Fibroblast of the aortic adventitia (primary cell): ENCODE results near the gene TBXAS1. TPM values are rescaled to one million over a fixed set of nuclear protein-coding genes. Genes with fewer than 3 reads are reported as not detected.

ENCODE experiments used
- DNase-seq: peaks from one replicate; pipeline ENCODE4 v3.0.0-alpha.2; 2010; ENCODE audit warnings: low read depth
- H3K4me3 ChIP-seq: 2 replicates; pipeline ENCODE4 v1.5.1; 2011; ENCODE audit warnings: low read depth, mild to moderate bottlenecking, control low read depth, low read length, moderate library complexity
- total RNA-seq: library from RNA; depleted of rRNA; stranded (reverse); fragments of >200 nt; gene quantifications from 2 replicates; pipeline ENCODE4 v1.2.3, GENCODE V29; 2012; ENCODE audit warnings: low replicate concordance
- TF ChIP-seq, protein P1 (sequence below): IDR thresholded peaks from 2 replicates; pipeline ENCODE4 v1.5.1; 2011; ENCODE audit warnings: mild to moderate bottlenecking, low read length, control low read depth, inconsistent platforms; ENCODE audit not compliant: insufficient read depth

The TBXAS1 gene
- total RNA-seq, 1 donor: 2.4 TPM

DNA sequence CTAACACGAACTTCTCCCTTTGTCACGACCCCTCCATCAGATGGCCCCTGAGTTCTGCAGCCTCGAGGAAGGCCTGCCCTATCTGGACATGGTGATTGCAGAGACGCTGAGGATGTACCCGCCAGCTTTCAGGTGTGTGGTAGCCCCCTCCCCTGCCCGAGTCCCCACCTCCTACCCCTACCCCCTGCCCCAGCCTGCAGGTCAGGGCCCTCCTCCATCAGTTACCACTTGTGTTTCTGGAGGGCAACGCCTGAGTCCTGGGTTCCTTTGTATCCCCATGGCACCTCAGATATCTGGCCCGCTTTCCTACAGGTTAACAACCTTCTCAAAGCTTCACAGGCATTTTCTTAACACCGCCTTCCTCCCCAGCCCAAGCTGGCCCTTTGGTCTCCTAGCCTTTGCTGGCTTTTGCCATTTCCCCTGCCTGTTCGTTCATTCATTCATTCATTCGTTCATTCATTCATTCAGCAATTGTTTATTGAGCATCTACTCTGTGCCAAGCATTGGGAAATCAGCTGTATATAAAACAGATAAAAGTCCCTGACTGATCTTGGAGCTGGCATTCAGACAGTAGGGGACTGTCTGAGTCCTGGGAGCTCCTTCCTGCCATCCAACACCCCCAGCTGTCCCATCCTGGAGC is 178.1 kb downstream of the TBXAS1 start:
- TF ChIP-seq, protein P1, sequence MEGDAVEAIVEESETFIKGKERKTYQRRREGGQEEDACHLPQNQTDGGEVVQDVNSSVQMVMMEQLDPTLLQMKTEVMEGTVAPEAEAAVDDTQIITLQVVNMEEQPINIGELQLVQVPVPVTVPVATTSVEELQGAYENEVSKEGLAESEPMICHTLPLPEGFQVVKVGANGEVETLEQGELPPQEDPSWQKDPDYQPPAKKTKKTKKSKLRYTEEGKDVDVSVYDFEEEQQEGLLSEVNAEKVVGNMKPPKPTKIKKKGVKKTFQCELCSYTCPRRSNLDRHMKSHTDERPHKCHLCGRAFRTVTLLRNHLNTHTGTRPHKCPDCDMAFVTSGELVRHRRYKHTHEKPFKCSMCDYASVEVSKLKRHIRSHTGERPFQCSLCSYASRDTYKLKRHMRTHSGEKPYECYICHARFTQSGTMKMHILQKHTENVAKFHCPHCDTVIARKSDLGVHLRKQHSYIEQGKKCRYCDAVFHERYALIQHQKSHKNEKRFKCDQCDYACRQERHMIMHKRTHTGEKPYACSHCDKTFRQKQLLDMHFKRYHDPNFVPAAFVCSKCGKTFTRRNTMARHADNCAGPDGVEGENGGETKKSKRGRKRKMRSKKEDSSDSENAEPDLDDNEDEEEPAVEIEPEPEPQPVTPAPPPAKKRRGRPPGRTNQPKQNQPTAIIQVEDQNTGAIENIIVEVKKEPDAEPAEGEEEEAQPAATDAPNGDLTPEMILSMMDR: no peak
- DNase-seq: no peak

DNA sequence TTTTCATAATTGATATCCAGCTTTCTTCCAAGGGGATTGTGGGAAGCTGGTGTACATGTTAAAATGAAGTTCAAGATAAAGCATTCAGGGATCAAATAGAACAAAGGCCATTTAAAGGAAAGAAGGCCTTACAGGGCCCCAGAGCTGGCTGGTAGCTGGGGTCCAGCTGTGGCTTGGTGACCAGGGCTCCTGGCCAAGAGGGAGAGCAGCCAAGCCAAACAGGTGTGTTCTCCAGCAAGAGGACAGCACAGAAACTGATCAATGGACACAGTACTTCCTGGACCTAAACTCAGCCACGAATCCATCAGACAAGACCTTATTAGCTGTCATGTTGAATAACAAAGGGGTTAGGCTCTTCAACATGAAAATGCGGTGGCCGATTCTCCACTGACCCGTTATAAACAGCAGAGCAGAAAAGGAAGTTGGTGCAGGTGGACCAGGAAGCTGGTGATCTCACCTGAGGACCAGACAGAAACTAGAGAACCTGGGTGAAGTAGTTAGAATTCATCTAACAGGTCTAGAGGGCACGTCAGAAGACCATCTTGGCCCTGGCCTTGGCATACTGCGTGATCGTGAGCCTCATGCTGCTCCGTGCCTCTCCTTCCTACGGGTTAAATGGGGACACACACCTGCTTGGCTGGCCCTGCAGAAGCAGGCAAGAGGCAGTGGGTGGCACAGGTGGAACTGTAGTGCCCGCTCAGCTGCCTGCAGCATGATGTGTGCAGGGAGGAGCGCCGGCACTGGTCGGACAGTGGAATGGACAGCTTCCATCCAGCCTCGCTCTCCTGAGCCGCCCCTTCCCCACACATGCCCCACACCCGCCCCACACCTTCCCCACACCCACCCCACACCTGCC is 179.9 kb downstream of the TBXAS1 start:
- TF ChIP-seq, protein P1: no peak
- no peak overlapping the region for H3K4me3 ChIP-seq
- no peak for DNase-seq

More for the DNA sequence above, 178.1 kb downstream of the TBXAS1 start:
- H3K4me3 ChIP-seq: no peak overlapping the region

- H3K4me3 ChIP-seq: no peak overlapping the region
- DNase-seq: no peak
- TF ChIP-seq, protein P1: no peak
These were observed 180.7 kb downstream of the TBXAS1 start for GRCh38 chr7:140009735-140010134.

- TF ChIP-seq, protein P1: no peak
- H3K4me3 ChIP-seq: no peak overlapping the region
- no peak for DNase-seq
These were observed 181.3 kb downstream of the TBXAS1 start for GRCh38 chr7:140010194-140010895.

DNA sequence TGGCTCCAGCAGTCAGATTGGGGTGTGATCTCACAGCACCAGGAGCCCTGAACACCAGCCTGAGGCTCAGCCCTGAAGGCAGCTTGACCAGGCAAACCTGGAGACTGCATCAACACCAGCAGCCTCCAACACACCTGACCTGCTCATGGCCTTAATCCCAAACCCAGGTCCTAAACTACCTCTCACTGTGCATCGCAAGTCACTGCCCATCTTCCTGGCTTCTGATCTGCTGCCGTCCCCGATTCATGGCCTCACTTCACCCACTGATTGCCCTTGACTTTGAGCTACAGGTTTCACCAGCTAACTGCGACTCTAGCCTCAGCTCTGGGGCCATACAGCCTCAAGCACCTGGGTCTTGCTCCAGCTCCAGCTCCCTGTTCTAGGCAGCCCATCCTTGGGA is 184.6 kb downstream of the TBXAS1 start:
- TF ChIP-seq, protein P1: no peak
- no peak overlapping the region for H3K4me3 ChIP-seq
- DNase-seq: no peak

DNA sequence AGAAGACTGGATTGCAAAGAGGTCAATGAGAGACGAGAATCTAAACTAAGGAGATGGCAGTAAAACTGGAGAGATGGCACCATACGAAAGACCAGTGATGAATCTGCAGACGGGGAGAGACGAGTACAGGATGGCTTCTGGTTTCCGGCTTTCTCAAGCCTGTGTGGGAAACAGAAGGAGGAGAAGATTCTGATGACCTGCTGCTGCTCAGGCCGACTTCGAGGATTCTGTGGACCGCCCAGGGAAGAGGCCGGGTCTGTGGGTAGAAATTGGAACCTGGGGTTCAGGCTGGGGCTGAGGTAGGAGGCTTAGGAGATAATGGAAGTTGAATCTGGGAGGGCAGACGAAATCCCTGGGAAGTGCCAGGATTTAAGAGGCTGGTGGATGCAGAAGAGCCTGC is 185.1 kb downstream of the TBXAS1 start:
- TF ChIP-seq, protein P1: no peak
- no peak for DNase-seq
- H3K4me3 ChIP-seq: no peak overlapping the region
